CD4-positive, alpha-beta T cell treated with Interleukin-6 at 100 ng/mL for 8 hours (primary cell): ENCODE measurements around the gene IQCF2.
"Not testable (repeated sequence)": the region's sequence is repeated elsewhere in the genome, so short reads cannot be mapped to it uniquely, and the experiment has no call there.

Source experiments
- DNase-seq: peaks from one replicate; pipeline ENCODE4 v3.0.0-alpha.2; 2020; ENCODE audit warnings: mixed read lengths, low spot score

The IQCF2 gene

DNA sequence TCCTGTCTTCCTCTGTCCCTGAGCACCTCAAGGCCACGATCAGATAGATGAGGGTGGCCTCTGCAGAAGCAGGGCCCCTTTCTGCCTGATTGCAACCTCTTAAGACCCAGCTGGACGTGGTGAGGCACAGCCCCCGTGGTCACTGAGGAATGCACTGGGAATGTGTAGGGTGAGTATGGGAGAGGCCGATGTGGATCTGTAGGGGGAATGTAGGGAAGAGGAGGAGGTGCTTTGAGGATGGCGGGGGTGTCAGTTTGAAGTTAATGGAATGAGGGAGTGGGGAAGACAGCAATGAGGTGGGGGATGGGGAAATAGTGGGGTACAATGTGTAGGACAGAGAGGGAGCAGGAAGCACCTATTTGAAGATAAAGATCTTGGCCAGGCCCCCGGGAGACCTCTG, 14.8 kb downstream of the IQCF2 start:
- DNase-seq: no peak

DNA sequence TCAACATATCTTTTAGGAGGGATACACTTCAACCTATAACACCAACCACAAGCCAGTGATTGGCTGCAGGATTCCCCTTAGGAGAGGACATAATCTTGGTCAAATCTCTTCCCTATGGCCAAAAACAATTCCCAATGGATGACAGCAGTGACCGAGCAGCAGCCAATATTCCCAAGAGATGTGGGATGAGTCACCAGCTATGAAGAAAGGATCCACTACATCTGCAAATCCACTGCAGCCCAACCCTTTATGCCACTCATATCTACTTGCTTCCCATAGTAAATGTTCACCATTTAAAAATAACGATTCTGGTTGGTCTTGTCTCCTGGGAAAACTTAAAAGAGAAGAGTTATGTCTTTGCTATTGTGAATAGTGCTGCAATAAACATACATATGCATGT, 18.5 kb downstream of the IQCF2 start:
- DNase-seq: no peak

DNA sequence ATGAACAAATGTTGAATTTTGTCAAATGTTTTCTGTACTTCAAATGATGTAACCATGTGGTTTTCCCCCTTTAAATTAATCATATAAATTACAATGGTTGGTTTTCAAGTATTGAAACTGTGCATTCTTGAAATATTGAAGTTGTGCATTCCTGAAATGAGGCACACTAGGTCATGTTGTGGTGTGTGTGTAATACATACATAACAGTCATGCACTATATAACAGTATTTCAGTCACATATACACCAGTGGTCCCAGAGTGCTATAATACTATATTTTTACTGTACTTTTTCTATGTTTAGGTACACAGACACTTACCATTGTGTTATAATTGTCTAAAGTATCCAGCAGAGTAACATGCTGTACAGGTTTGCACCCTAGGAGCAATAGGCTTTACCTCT, 25.0 kb downstream of the IQCF2 start:
- no peak for DNase-seq

DNA sequence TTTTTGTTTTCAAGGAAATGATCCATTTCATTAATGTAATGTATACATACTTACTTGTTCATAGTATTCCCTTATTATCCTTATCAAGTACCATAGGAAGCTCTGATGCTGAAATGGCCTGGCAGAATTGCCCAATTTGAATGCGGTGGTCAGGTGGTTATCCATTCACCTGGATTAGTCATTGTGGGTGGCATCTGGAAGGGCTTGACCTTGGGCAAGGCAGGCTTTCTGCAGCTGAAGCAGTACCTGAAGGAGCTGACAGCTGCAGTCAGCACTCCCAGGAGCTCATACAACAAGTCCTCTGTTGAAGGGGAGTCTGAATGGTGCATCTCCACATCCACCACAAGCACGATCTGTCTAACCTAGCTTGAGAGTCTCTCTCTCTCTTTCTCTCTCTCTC, 26.2 kb downstream of the IQCF2 start:
- DNase-seq: no peak

DNA sequence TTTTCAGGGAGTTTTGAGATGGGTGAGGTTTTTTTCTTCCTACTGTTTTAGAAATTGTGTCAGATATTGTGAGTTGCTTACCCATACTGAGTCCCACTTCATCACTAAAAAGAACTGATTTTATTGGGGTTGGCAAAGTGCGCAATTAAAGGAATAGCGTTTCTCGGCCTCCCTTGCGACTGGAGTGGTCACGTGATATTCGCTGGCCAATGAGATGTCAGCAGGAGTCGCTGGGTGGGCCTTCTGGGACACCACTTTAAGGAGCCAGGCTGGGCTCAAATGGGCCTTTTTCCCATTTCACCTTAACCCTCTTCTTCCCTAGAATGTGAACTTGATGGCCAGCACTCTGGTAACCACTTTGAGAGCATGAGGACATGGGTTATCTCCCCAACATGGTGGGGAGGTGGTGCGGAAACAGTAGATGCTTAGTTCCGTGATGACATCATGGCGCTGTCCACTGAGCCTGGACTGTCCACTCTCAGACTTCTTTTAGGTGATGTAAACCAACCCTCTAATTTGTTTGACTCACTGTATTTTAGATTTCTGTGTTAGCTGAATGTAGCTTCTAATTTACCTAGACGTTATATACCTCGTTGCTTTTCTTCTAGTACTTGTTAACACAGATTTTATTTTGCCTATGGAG, 27.2 kb downstream of the IQCF2 start:
- DNase-seq: no peak

DNA sequence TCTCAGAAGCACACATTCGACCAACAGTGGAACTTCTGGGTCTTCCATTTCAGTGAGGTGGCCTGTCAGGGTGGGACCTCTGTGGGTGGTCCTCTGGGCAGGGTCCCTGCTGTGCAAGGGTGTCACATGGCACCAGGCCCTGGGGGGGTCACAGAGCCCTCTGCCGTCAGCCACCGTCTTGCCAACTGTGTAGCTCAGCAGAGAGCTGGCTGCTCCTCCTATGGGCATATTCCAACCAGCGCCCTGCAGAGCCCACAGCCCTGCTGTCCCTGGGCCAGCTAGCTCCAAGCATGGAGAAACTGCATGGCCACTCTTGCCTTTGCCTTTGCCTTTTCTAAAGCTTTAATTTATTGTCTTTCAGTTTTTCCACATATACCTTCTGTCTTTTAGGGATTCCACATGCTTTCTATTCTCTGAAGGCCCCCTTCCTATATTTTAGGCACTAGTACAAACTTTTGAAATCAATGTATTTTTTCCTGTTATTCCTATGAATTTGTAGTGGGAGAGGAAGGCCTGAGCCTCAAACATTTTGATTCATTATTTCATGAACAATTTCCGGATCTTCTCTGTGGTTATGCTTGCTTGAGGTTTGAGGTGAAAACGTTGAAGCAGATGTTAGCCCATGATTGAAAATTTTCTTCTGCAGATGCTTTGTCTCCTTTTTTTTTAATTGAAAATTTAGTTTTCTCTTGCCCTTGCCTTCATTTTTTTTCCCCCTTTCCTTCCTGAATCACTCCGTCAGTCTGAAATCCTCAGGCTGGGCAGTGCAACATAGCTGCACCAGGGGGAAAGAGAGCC, 30.0 kb downstream of the IQCF2 start:
- no peak for DNase-seq

DNA sequence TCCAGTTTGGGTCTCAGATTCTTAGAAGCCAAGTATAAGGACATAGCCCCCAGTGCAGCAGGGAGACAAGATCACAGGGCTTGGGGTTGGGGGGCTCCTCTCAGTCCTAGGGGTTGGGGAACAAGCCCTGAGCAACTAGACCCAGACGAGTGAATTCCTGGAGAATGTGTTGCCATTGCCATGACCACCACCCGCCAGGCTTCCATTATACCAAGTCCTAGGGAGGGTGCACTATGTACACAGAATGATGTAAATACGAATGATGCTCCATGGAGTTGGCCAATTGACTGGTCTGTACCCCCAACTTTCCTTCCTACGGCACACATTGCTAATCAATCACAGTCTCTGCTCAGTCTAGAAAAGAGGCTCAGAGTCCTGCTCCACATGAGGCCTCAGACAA, 33.0 kb downstream of the IQCF2 start:
- DNase-seq: no peak

DNA sequence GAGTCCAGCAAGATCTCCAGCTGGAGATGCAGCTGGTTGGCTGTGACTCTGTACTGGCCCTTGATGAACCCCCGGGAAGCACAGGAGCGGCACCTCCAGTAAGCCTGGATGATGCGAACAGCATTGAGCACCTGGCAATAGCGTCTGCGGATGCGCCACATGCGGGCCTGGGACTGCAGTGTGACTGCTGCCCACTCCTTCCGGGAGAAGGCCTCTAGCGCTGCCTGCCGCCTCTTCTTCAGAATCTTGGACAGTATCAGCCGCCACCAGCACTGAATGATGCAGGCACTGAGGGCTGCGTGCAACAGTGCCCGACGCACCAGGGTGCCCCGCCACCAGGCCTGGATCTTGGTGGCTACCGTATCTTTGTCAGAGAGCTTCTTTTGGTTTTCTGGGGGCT, 33.5 kb downstream of the IQCF2 start:
- DNase-seq: no peak

DNA sequence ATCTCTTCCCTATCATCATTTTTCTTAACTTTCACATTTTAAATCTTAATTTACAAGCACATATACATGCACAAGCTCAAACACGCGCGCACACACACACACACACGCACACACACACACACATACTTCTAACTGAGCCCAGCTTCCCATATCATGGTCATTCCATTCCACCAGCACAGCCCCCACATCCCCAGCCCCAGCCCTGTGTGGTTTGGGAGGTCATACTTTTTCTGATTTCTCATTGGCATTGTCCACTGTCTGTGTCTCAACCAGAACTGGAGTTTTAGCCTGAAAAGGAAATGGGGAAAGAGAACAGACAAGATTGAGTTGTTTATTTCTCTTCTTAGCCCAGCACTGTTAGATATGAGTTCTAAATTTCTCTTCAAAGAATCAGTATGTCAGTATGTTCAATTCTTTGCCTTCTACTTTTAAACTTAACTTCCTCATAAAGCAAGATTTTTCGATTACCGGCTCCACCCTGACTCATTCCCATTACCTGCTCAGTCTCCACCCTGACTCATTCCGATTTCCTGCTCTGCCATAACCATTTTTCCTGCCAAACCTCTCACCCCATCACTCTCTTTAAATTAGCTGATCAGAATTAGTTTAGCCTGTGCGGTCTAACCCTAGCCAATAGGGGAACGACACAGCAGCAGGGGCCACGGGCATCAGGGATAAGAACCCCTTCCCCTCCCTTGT, 35.3 kb downstream of the IQCF2 start:
- no peak for DNase-seq

DNA sequence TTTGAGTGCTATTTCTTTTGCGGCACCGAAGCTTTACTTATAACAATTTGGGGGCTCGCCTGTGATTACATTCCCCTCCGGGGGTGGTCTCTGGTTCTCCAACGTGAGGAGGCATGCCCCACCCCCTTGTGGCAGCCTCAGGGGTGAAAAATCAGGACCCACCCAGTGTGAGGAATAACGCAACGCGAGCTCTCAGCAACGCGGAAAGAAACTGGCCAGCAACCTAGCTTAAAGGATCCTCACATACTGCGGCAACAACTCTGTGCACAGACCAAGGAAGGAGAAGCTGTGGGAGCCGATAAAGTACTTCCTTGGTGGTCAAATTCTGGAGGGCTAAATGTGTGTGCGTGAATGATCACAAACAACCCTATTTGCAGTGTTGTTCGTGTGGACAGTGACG, 36.0 kb downstream of the IQCF2 start:
- no peak for DNase-seq

- DNase-seq: not testable (repeated sequence)
Observed at GRCh38 chr3:51900043-51900442, 38.6 kb downstream of the IQCF2 start.

DNA sequence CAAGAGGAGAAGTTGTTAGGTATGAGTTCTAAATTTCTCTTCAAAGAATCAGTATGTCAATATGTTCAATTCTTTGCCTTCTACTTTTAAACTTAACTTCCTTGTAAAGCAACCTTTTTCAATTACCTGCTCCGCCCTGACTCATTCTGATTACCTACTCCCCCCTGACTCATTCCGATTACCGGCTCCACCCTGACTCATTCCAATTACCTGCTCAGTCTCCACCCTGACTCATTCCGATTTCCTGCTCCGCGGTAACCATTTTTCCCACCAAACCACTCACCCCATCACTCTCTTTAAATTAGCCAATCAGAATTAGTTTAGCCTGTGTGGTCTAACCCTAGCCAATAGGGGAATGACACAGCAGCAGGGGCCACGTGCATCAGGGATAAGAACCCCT, 40.9 kb downstream of the IQCF2 start:
- peak; percentile 36 for DNase-seq

- no peak for DNase-seq
Observed at GRCh38 chr3:51904034-51904823, 42.8 kb downstream of the IQCF2 start.

DNA sequence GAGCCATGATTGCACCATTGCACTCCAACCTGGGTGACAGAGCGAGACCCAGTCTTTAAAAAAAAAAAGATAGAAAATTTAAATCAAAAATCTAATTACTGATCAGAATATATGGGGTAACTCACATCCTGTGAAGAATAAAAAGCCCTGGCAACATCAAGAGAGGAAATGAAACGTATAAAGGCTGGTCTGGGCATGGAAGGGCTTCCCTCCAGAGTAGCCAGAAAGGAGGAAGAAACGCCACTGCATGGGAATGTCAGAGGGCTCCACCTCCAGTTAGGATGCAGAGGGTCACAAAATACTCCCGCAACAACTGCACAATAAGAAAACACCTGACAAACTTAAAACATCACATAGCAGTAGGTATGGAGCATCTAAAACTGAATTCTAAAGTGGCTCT, 46.6 kb downstream of the IQCF2 start:
- no peak for DNase-seq
